DMS 273 (cell line): ENCODE measurements around the gene SLC9A9.

Experiments used
- DNase-seq: peaks from one replicate; lab custom pipeline; 2025; ENCODE audit not compliant: unreplicated experiment; lab: John Stamatoyannopoulos, UW

The SLC9A9 gene

GRCh38 chr3:143848704-143849103 is 436 bp upstream of the SLC9A9 start:
- no peak for DNase-seq

GRCh38 chr3:143843587-143843986 is 4.7 kb downstream of the SLC9A9 start:
- no peak for DNase-seq

GRCh38 chr3:143840636-143841035 is 7.6 kb downstream of the SLC9A9 start:
- no peak for DNase-seq

- no peak for DNase-seq
Measured at GRCh38 chr3:143839980-143840379, 8.3 kb downstream of the SLC9A9 start.

GRCh38 chr3:143837076-143837475 is 11.2 kb downstream of the SLC9A9 start:
- no peak for DNase-seq

- DNase-seq, result no peak
Measured at GRCh38 chr3:143835312-143835711, 13.0 kb downstream of the SLC9A9 start.

- no peak for DNase-seq
Measured at GRCh38 chr3:143832433-143832832, 15.8 kb downstream of the SLC9A9 start.

GRCh38 chr3:143831994-143832393 is 16.3 kb downstream of the SLC9A9 start:
- no peak for DNase-seq

- no peak for DNase-seq
Measured at GRCh38 chr3:143831208-143831607, 17.1 kb downstream of the SLC9A9 start.

- no peak for DNase-seq
Measured at GRCh38 chr3:143830786-143831185, 17.5 kb downstream of the SLC9A9 start.

GRCh38 chr3:143830063-143830462 is 18.2 kb downstream of the SLC9A9 start:
- DNase-seq, result no peak

- DNase-seq, result no peak
Measured at GRCh38 chr3:143827425-143827824, 20.8 kb downstream of the SLC9A9 start.

GRCh38 chr3:143826296-143826695 is 22.0 kb downstream of the SLC9A9 start:
- no peak for DNase-seq

- DNase-seq, result no peak
Measured at GRCh38 chr3:143825513-143825912, 22.8 kb downstream of the SLC9A9 start.

GRCh38 chr3:143824735-143825385 is 23.4 kb downstream of the SLC9A9 start:
- DNase-seq, result no peak

- no peak for DNase-seq
Measured at GRCh38 chr3:143822798-143823197, 25.5 kb downstream of the SLC9A9 start.

GRCh38 chr3:143822374-143822773 is 25.9 kb downstream of the SLC9A9 start:
- peak; percentile 20 for DNase-seq

- DNase-seq, result no peak
Measured at GRCh38 chr3:143821862-143822261, 26.4 kb downstream of the SLC9A9 start.

GRCh38 chr3:143820466-143821221 is 27.6 kb downstream of the SLC9A9 start:
- DNase-seq, result no peak

GRCh38 chr3:143819890-143820289 is 28.4 kb downstream of the SLC9A9 start:
- no peak for DNase-seq

- DNase-seq, result no peak
Measured at GRCh38 chr3:143814443-143814889, 33.8 kb downstream of the SLC9A9 start.

GRCh38 chr3:143812481-143812880 is 35.8 kb downstream of the SLC9A9 start:
- DNase-seq, result no peak

- DNase-seq, result no peak
Measured at GRCh38 chr3:143811602-143812001, 36.7 kb downstream of the SLC9A9 start.
